Measurements from ENCODE around the gene RAMP1. TPM values are rescaled to one million over a fixed set of nuclear protein-coding genes. Genes with fewer than 3 reads are reported as not detected.
A peak's percentile ranks its signal among the peaks of the same experiment; 100 is the strongest.

The RAMP1 gene
- total and polyA plus RNA-seq, 2 of the 4 experiments (the other 2 are of a cell fraction) = 15.8 to 77.1 TPM

GRCh38 chr2:237931205-237931721 is 71.8 kb downstream of the RAMP1 start:
- Histone ChIP-seq H3K9me3 (ENCODE audit: control insufficient read depth, insufficient read depth, low read length) (no peaks in the 10 kb centered on the region), H3K4me2 (ENCODE audit: low read depth, low read length) (peak overlapping the region; percentile 36), H2BK5ac (ENCODE audit: low read depth, low read length, poor library complexity, severe bottlenecking) (peak overlapping the region; percentile 7), H4K8ac (ENCODE audit: low read depth in 2 of 2, low read length in 2 of 2) (peak overlapping the region in 1 of 2 experiments; percentile 53; a peak in 1 of 4 replicates), H4K20me1 (ENCODE audit: insufficient read depth, low read length) (peaks cover 8% of the 10 kb centered on the region), H3K23ac (ENCODE audit: low read depth, low read length) (peak overlapping the region; percentile 26; the same call in 1 of the 2 replicates), H3K4ac (ENCODE audit: low read depth, low read length) (peak overlapping the region; percentile 63), H3K56ac (ENCODE audit: extremely low read depth, insufficient read depth, low read length) (no peak overlapping the region; the same call in 1 of the 2 replicates), H3K9ac (ENCODE audit: low read depth, low read length) (no peak overlapping the region), H3K14ac (replicated peaks; ENCODE audit: low read depth, low read length) (peak overlapping the region; percentile 36; the same call in 1 of the 2 replicates), H2AFZ (replicated peaks; ENCODE audit: low read length, poor library complexity) (peak overlapping the region; percentile 16), H2AK9ac (replicated peaks; ENCODE audit: low read depth, low read length, poor library complexity) (no peak overlapping the region), H3K27ac (ENCODE audit: insufficient read depth, low read length) (peak overlapping the region; percentile 71; the same call in 1 of the 2 replicates), H4K5ac (ENCODE audit: low read depth, low read length) (no peak overlapping the region; the same call in 1 of the 2 replicates), H2BK120ac (ENCODE audit: low read depth, low read length) (peak overlapping the region; percentile 22), H3K36me3 (ENCODE audit: control insufficient read depth, insufficient read depth, low read length) (no peaks in the 10 kb centered on the region), H2BK20ac (ENCODE audit: low read depth, low read length) (peak overlapping the region; percentile 59; the same call in 1 of the 2 replicates), H3K18ac (ENCODE audit: low read depth, low read length) (peak overlapping the region; percentile 20; the same call in 1 of the 2 replicates), H3K27me3 (ENCODE audit: control insufficient read depth, insufficient read depth, low read length) (no peaks in the 10 kb centered on the region), H3K4me1 (ENCODE audit: control insufficient read depth, insufficient read depth, low read length) (peaks cover 20% of the 10 kb centered on the region), H4K91ac (ENCODE audit: insufficient read depth, low read depth, low read length) (0 out of 2 replicates have a peak overlapping the region, but pooled peaks have one; percentile 23), H2BK15ac (ENCODE audit: low read depth, low read length) (peak overlapping the region; percentile 31; the same call in 1 of the 3 replicates), H3K9me1 (ENCODE audit: insufficient read depth, low read length) (peaks cover 13% of the 10 kb centered on the region), H3K4me3 (ENCODE audit: insufficient read depth, low read depth, low read length) (no peak overlapping the region), H3K79me1 (ENCODE audit: low read depth in 1 of 2, low read length in 2 of 2) (no peaks in the 10 kb centered on the region), H2AK5ac (ENCODE audit: low read depth, low read length) (peak overlapping the region; percentile 83)
- CTCF ChIA-PET = no interaction called here
- DNase-seq (peak; percentile 92), ATAC-seq (ENCODE audit: low read depth) (peak; percentile 80)
- dilution Hi-C loops (cut with HindIII; ENCODE audit: low sequenced_read_pairs, unreplicated experiment) (no loop called here), in situ Hi-C loops (cut with MboI; ENCODE audit: low sequenced_read_pairs) (no loop called here), intact Hi-C loops (cut with micrococcal nuclease) (loop anchor here (5.0 kb wide), 1 partner anchor 66 kb away; no protein-coding TSS in a partner anchor)
- BruUV-seq (replicated peaks) = no TSS peak
- POLR2A ChIA-PET (ENCODE audit: unreplicated experiment) = no interaction called here
- WGBS, 2 experiments (ENCODE audit: extremely low coverage in 2 of 2, insufficient read length in 1 of 2) = 45% methylated on average over 4 of the region's 9 CpGs; no CpG with 5 or more reads in 1 of the 2 experiments
- TF ChIP-seq RAD21 (IDR thresholded peaks at IDR 0.05; ENCODE audit: low read length) = no peak
